ENCODE measurements around the gene CLMP. TPM values are rescaled to one million over a fixed set of nuclear protein-coding genes. Genes with fewer than 3 reads are reported as not detected.

Gene CLMP
- total and polyA plus RNA-seq, 8 donors, result 0.46 to 5.5 (median 1.0) TPM

- no peak for FAIRE-seq
- no peak for TF ChIP-seq CTCF (IDR thresholded peaks at IDR 0.05)
- no peaks in the 10 kb centered on the region for H3K4me1 ChIP-seq
- WGBS, 2 donors, result 68 to 81% methylated on average over 10 of the region's 10 CpGs
- H3K27me3 ChIP-seq, result no peaks in the 10 kb centered on the region
- H3K4me3 ChIP-seq, result no peak overlapping the region
- H3K27ac ChIP-seq, result no peak overlapping the region
- ATAC-seq, result no peak
- H3K36me3 ChIP-seq, result no peaks in the 10 kb centered on the region
- intact Hi-C loops (cut with DNase I), result no loop called here
- no peaks in the 10 kb centered on the region for H3K9me3 ChIP-seq
- no peak for DNase-seq
Measured at GRCh38 chr11:123035831-123036230, 159.2 kb downstream of the CLMP start.

GRCh38 chr11:123034597-123034996 lies 160.5 kb downstream of the CLMP start:
- no peak for FAIRE-seq
- intact Hi-C loops (cut with DNase I), result no loop called here
- no peak overlapping the region for H3K27ac ChIP-seq
- H3K27me3 ChIP-seq, result no peaks in the 10 kb centered on the region
- H3K4me3 ChIP-seq, result no peak overlapping the region
- H3K4me1 ChIP-seq, result no peaks in the 10 kb centered on the region
- WGBS, 2 donors, result 74 to 86% methylated on average over 6 of the region's 6 CpGs
- no peaks in the 10 kb centered on the region for H3K36me3 ChIP-seq
- no peak for ATAC-seq
- no peak for DNase-seq
- no peaks in the 10 kb centered on the region for H3K9me3 ChIP-seq
- TF ChIP-seq CTCF (IDR thresholded peaks at IDR 0.05), result no peak

- WGBS, 2 donors, result 40 to 45% methylated on average over 10 of the region's 10 CpGs
- Histone ChIP-seq H3K9me3 (no peaks in the 10 kb centered on the region), H3K27me3 (no peaks in the 10 kb centered on the region), H3K4me3 (no peak overlapping the region), H3K36me3 (no peaks in the 10 kb centered on the region), H3K4me1 (no peaks in the 10 kb centered on the region), H3K27ac (no peak overlapping the region)
- ATAC-seq (no peak), DNase-seq (no peak), FAIRE-seq (no peak)
- TF ChIP-seq CTCF (IDR thresholded peaks at IDR 0.05), result no peak
- intact Hi-C loops (cut with DNase I), result no loop called here
Measured at GRCh38 chr11:123033895-123034294, 161.2 kb downstream of the CLMP start.

- Histone ChIP-seq H3K36me3 (no peaks in the 10 kb centered on the region), H3K27me3 (no peaks in the 10 kb centered on the region), H3K27ac (no peak overlapping the region), H3K4me3 (no peak overlapping the region), H3K4me1 (no peaks in the 10 kb centered on the region), H3K9me3 (no peaks in the 10 kb centered on the region)
- WGBS, 2 donors, result 51 to 52% methylated on average over 4 of the region's 4 CpGs
- intact Hi-C loops (cut with DNase I), result no loop called here
- ATAC-seq (no peak), DNase-seq (no peak), FAIRE-seq (no peak)
- no peak for TF ChIP-seq CTCF (IDR thresholded peaks at IDR 0.05)
Measured at GRCh38 chr11:123030517-123030916, 164.5 kb downstream of the CLMP start.

GRCh38 chr11:123020968-123021367 lies 174.1 kb downstream of the CLMP start:
- Histone ChIP-seq H3K4me3 (no peak overlapping the region), H3K27me3 (no peaks in the 10 kb centered on the region), H3K4me1 (peaks cover 0 to 5% (median 0%) of the 10 kb centered on the region in 3 donors), H3K27ac (no peak overlapping the region), H3K36me3 (no peaks in the 10 kb centered on the region), H3K9me3 (no peaks in the 10 kb centered on the region)
- 47 to 53% methylated on average over 2 of the region's 2 CpGs for WGBS, 2 donors
- FAIRE-seq (no peak), DNase-seq (no peak), ATAC-seq (peak in 3 of 4 donors; percentile 50 to 72 (median 56))
- peak in 1 of 4 donors; percentile 13 for TF ChIP-seq CTCF (IDR thresholded peaks at IDR 0.05)
- intact Hi-C loops (cut with DNase I), result no loop called here

Other genes with a start within 250 kb of the CLMP start
- gene BSX, start 213.4 kb downstream of the CLMP start, total RNA-seq, result not detected
- not detected for gene BSX, start 213.4 kb downstream of the CLMP start, polyA plus RNA-seq
- 1,000 to 10,000 TPM in 3 of 6 donors, 100 to 1,000 TPM in 3; 625 to 1,721 (median 1,008) TPM for gene HSPA8, start 133.1 kb downstream of the CLMP start, total RNA-seq
- gene HSPA8, start 133.1 kb downstream of the CLMP start, polyA plus RNA-seq, result 100 to 1,000 TPM; 166 to 347 TPM
- 1 to 10 TPM; 1.1 to 4.8 (median 2.2) TPM for gene GRAMD1B, start 235.0 kb upstream of the CLMP start, total RNA-seq
- gene GRAMD1B, start 235.0 kb upstream of the CLMP start, polyA plus RNA-seq, result 1 to 10 TPM; 1.6 to 3.5 TPM